Mammary epithelial cell (primary cell): ENCODE measurements around the gene LEFTY2.

Experiments used
- CTCF ChIP-seq, 2 donors: IDR thresholded peaks in 1 of 2; conservative IDR thresholded peaks in 1 of 2; 2 replicates each; pipeline ENCODE4 v1.5.1; 2011 to 2012; ENCODE audit warnings: inconsistent platforms in 2 of 2, low read length in 2 of 2, mild to moderate bottlenecking in 2 of 2, control low read depth in 1 of 2, low read depth in 1 of 2; ENCODE audit not compliant: insufficient read depth in 1 of 2; ENCODE audit errors: extremely low read depth in 1 of 2
- EZH2 ChIP-seq: IDR thresholded peaks from 2 replicates; pipeline ENCODE4 v1.6.1; 2012; ENCODE audit warnings: low read length, inconsistent platforms, borderline replicate concordance

GRCh38 chr1:225943582-225943981 is 2.6 kb upstream of the LEFTY2 start:
- TF ChIP-seq CTCF (conservative IDR thresholded peaks at IDR 0.05 in 1 of 2, IDR thresholded peaks at IDR 0.05 in 1 of 2; ENCODE audit: extremely low read depth in 1 of 2, insufficient read depth in 1 of 2, low read depth in 1 of 2, low read length in 2 of 2) (no peak), EZH2 (no peak)
